K562 (cell line): ENCODE measurements around the gene COL4A1. TPM values are rescaled to one million over a fixed set of nuclear protein-coding genes. Genes with fewer than 3 reads are reported as not detected.

ENCODE experiments used
- ZBTB40 ChIP-seq, 2 experiments: fragments of 450-650 bp in 1 of 2; sonication (generic) in 1 of 2; formaldehyde crosslinking in 1 of 2; IDR thresholded peaks; 2 replicates each; pipeline versions ENCODE4 v1.7.1 to v1.9.0; 2016 to 2022; ENCODE audit warnings: inconsistent platforms in 1 of 2, mild to moderate bottlenecking in 1 of 2, missing genetic modification reagents in 1 of 2
- polyA plus RNA-seq, 8 experiments: library from polyadenylated mRNA; depleted of rRNA in 4 of 8; stranded (reverse) in 5 of 8; unstranded in 3 of 8; fragments of >200 nt; fragmentation: Nextera tagmentation in 2 of 8; fragmentation: Illumina TruSeq in 1 of 8; extraction: Ambion mirVana in 2 of 8; extraction: Trizol in 1 of 8; gene quantifications; 2 replicates each; pipeline versions ENCODE4 v1.2.1 to v1.2.3, GENCODE V29; 2011 to 2014; ENCODE audit warnings: inconsistent platforms in 1 of 8, missing spikeins in 1 of 8
- total RNA-seq, 7 experiments: library from RNA; depleted of rRNA in 6 of 7; stranded (reverse); fragments of >200 nt in 6 of 7; fragmentation: Illumina TruSeq in 2 of 7; extraction: Trizol in 2 of 7; gene quantifications; 2 replicates each; pipeline versions ENCODE4 v1.2.1 to v1.2.3, GENCODE V29; 2011 to 2021; ENCODE audit warnings: low replicate concordance in 1 of 7

The COL4A1 gene
- total and polyA plus RNA-seq, 9 of the 15 experiments (the other 6 are each of a cell fraction or from before 2014, with no cell fraction given): 0.35 TPM; not detected in 8

- TF ChIP-seq ZBTB40 (IDR thresholded peaks at IDR 0.05) (no peak), ZBTB40 (CRISPR knock-in tag; IDR thresholded peaks at IDR 0.05) (no peak)
Observed at GRCh38 chr13:110273254-110273653, 33.7 kb downstream of the COL4A1 start (continued).
